Sigmoid colon (tissue), 4 donors: ENCODE data around the gene AIM2.

ENCODE experiments used
- EP300 ChIP-seq, 4 donors: sonication (generic); formaldehyde crosslinking; IDR thresholded peaks; one replicate each; pipeline ENCODE4 v1.6.1; 2017; ENCODE audit warnings: antibody characterized with exemption in 4 of 4
- POLR2A ChIP-seq, 2 donors: fragments of 450-650 bp; IDR thresholded peaks; one replicate each; pipeline ENCODE4 v1.6.1; 2016; ENCODE audit warnings: antibody characterized with exemption in 2 of 2, mild to moderate bottlenecking in 2 of 2, moderate library complexity in 2 of 2
- POLR2AphosphoS5 ChIP-seq, 4 donors: sonication (generic); formaldehyde crosslinking; IDR thresholded peaks; one replicate each; pipeline ENCODE4 v1.6.1; 2017; ENCODE audit warnings: antibody characterized with exemption in 4 of 4
- TF ChIP-seq, protein P1 (sequence below), 4 experiments: fragments of 450-650 bp in 3 of 4; fragments of 200-600 bp in 1 of 4; IDR thresholded peaks; one replicate each; pipeline ENCODE4 v1.5.1; 2016 to 2019; ENCODE audit warnings: antibody characterized with exemption in 4 of 4, mild to moderate bottlenecking in 3 of 4, moderate library complexity in 2 of 4

DNA sequence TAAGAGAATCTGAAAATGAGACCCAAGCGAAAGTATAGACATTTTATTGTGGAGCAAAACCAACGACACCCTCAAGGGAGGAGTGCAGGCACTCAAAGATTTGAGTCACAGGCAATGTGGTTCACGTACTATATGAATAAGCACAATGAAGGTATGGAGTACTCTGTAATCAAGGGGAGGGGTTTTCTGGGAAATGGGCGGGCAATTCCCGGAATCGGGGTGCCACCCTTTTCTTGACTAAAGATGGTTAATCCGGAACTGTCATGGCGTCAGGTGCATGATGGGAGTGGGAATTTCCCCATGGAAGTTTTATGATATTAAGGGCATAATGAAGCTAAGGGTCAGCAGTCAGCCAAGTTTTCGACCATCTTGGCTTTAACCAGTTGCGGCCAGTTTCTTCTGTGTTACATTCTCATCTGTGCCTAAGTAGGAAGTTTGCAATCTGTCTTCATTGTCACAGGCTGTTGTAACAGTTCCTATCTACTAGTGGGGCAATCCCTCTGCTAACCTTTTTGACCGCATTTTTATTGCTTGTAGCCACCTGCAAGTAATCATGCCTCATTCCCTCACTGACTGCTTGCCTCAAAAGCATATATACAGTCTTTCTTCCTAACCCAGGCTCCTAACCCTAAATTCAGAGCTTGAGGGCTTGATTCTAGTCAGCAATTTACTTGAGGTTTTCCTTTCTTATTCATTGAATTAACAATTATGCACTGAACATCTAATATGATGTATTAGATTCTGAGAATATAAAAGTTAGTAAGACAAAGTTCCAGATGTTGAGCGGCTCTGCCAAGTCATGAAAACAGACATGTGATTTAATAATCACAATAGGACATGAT, 775 bp upstream of the AIM2 start:
- TF ChIP-seq POLR2A (IDR thresholded peaks at IDR 0.05) (no peak), POLR2AphosphoS5 (IDR thresholded peaks at IDR 0.05) (no peak), EP300 (IDR thresholded peaks at IDR 0.05) (no peak)
- TF ChIP-seq, protein P1, sequence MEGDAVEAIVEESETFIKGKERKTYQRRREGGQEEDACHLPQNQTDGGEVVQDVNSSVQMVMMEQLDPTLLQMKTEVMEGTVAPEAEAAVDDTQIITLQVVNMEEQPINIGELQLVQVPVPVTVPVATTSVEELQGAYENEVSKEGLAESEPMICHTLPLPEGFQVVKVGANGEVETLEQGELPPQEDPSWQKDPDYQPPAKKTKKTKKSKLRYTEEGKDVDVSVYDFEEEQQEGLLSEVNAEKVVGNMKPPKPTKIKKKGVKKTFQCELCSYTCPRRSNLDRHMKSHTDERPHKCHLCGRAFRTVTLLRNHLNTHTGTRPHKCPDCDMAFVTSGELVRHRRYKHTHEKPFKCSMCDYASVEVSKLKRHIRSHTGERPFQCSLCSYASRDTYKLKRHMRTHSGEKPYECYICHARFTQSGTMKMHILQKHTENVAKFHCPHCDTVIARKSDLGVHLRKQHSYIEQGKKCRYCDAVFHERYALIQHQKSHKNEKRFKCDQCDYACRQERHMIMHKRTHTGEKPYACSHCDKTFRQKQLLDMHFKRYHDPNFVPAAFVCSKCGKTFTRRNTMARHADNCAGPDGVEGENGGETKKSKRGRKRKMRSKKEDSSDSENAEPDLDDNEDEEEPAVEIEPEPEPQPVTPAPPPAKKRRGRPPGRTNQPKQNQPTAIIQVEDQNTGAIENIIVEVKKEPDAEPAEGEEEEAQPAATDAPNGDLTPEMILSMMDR (IDR thresholded peaks at IDR 0.05), result no peak
